ENCODE results near the gene ACAP3.

ACAP3 gene

GRCh38 chr1:1295154-1295923, 12.4 kb downstream of the ACAP3 start:
- Histone ChIP-seq H4K8ac (ENCODE audit: low read depth, low read length) (no peak overlapping the region), H2BK120ac (ENCODE audit: low read depth, low read length) (no peak overlapping the region), H3K23ac (ENCODE audit: low read depth, low read length, poor library complexity) (peak overlapping the region; percentile 73), H2BK5ac (ENCODE audit: low read length) (peak overlapping the region; percentile 13), H3K79me1 (ENCODE audit: low read depth, low read length) (peaks cover 4% of the 10 kb centered on the region), H3K4me2 (ENCODE audit: insufficient read depth, low read length, poor library complexity, severe bottlenecking) (no peak overlapping the region), H3K14ac (ENCODE audit: low read length) (no peak overlapping the region), H3K4me3 (ENCODE audit: low read length in 2 of 2) (no peak overlapping the region), H3K4me1 (ENCODE audit: control insufficient read depth in 2 of 2, insufficient read depth in 1 of 2, low read depth in 1 of 2, low read length in 2 of 2) (no peaks in the 10 kb centered on the region), H3K9me3 (replicated peaks in 1 of 2; ENCODE audit: control insufficient read depth in 2 of 2, insufficient read depth in 1 of 2, low read depth in 1 of 2, low read length in 2 of 2) (peaks cover 0 to 3% of the 10 kb centered on the region in 2 donors), H2AFZ (ENCODE audit: low read length) (no peak overlapping the region), H3K27ac (replicated peaks; ENCODE audit: low read length) (no peak overlapping the region), H3K27me3 (ENCODE audit: control insufficient read depth in 3 of 3, insufficient read depth in 3 of 3, low read depth in 1 of 3, low read length in 3 of 3) (no peaks in the 10 kb centered on the region), H2BK12ac (ENCODE audit: low read length) (no peak overlapping the region), H4K91ac (ENCODE audit: low read depth, low read length, poor library complexity) (no peak overlapping the region), H3K4ac (ENCODE audit: low read length) (no peak overlapping the region), H2BK15ac (ENCODE audit: low read length) (no peak overlapping the region), H2AK5ac (ENCODE audit: low read depth, low read length) (no peak overlapping the region), H3K9ac (ENCODE audit: low read depth, low read length, poor library complexity) (no peak overlapping the region), H3K18ac (ENCODE audit: low read length) (no peak overlapping the region), H3K36me3 (replicated peaks in 1 of 2; ENCODE audit: control insufficient read depth in 2 of 2, insufficient read depth in 2 of 2, low read length in 2 of 2) (peaks cover 3 to 31% of the 10 kb centered on the region in 2 donors)
- no CpG with 5 or more reads among the region's 35 CpGs for WGBS, 2 donors (ENCODE audit: extremely low coverage in 2 of 2, insufficient read length in 2 of 2, insufficient replicate concordance in 1 of 2)
- no peak for DNase-seq (ENCODE audit: low spot score)

DNA sequence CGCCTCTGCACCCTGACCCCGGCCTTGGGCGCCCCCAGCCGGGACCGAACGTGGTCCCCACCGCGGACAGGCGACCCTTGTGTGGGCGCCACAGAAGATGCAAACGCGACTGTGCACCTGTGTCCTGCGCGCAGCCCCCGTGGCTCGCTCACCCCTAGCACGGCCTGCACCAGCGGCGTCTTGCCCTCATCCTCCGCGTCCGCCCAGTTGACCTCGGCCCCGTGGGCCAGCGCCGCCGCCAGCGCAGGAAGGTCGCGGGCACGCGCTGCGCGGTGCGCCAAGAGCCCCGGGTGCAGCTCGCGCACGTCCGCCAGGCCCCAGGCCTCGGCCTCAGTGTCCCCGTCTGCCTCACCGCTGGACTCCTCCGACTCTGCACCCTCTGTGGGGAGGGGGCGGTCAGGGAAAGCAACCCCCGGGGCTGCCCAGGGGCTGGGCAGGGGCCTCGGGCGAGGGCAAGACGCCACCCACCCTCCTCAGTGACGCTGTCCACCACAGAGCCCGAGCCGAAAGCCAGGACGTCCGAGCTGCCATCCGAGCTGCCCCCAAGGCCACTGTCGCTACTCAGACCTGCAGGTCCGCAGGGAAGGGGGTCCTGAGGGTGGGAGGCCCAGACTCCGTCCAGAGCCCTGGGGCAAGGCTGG, 13.4 kb downstream of the ACAP3 start:
- Histone ChIP-seq H3K27me3 (ENCODE audit: control insufficient read depth in 3 of 3, insufficient read depth in 3 of 3, low read depth in 1 of 3, low read length in 3 of 3) (no peaks in the 10 kb centered on the region), H3K9me3 (replicated peaks in 1 of 2; ENCODE audit: control insufficient read depth in 2 of 2, insufficient read depth in 1 of 2, low read depth in 1 of 2, low read length in 2 of 2) (peaks cover 0 to 3% of the 10 kb centered on the region in 2 donors), H3K36me3 (replicated peaks in 1 of 2; ENCODE audit: control insufficient read depth in 2 of 2, insufficient read depth in 2 of 2, low read length in 2 of 2) (peaks cover 3 to 31% of the 10 kb centered on the region in 2 donors), H4K91ac (ENCODE audit: low read depth, low read length, poor library complexity) (no peak overlapping the region), H3K14ac (ENCODE audit: low read length) (no peak overlapping the region), H2BK5ac (ENCODE audit: low read length) (peak overlapping the region; percentile 24), H3K4ac (ENCODE audit: low read length) (no peak overlapping the region), H3K4me3 (ENCODE audit: low read length in 2 of 2) (no peak overlapping the region), H3K27ac (replicated peaks; ENCODE audit: low read length) (no peak overlapping the region), H2AFZ (ENCODE audit: low read length) (no peak overlapping the region), H2BK120ac (ENCODE audit: low read depth, low read length) (no peak overlapping the region), H2BK12ac (ENCODE audit: low read length) (no peak overlapping the region), H3K23ac (ENCODE audit: low read depth, low read length, poor library complexity) (peak overlapping the region; percentile 55), H3K4me2 (ENCODE audit: insufficient read depth, low read length, poor library complexity, severe bottlenecking) (no peak overlapping the region), H3K18ac (ENCODE audit: low read length) (peak overlapping the region; percentile 52), H4K8ac (ENCODE audit: low read depth, low read length) (no peak overlapping the region), H3K9ac (ENCODE audit: low read depth, low read length, poor library complexity) (no peak overlapping the region), H3K4me1 (ENCODE audit: control insufficient read depth in 2 of 2, insufficient read depth in 1 of 2, low read depth in 1 of 2, low read length in 2 of 2) (no peaks in the 10 kb centered on the region), H2BK15ac (ENCODE audit: low read length) (no peak overlapping the region), H3K79me1 (ENCODE audit: low read depth, low read length) (peaks cover 4% of the 10 kb centered on the region), H2AK5ac (ENCODE audit: low read depth, low read length) (peak overlapping the region; percentile 70)
- DNase-seq (ENCODE audit: low spot score) = no peak
- WGBS, 2 donors (ENCODE audit: extremely low coverage in 2 of 2, insufficient read length in 2 of 2, insufficient replicate concordance in 1 of 2) = no CpG with 5 or more reads among the region's 58 CpGs

- no CpG with 5 or more reads among the region's 94 CpGs for WGBS, 2 donors (ENCODE audit: extremely low coverage in 2 of 2, insufficient read length in 2 of 2, insufficient replicate concordance in 1 of 2)
- Histone ChIP-seq H3K4me2 (ENCODE audit: insufficient read depth, low read length, poor library complexity, severe bottlenecking) (peak overlapping the region; percentile 18), H3K9me3 (replicated peaks in 1 of 2; ENCODE audit: control insufficient read depth in 2 of 2, insufficient read depth in 1 of 2, low read depth in 1 of 2, low read length in 2 of 2) (peaks cover 0 to 3% of the 10 kb centered on the region in 2 donors), H4K8ac (ENCODE audit: low read depth, low read length) (no peak overlapping the region), H3K23ac (ENCODE audit: low read depth, low read length, poor library complexity) (peak overlapping the region; percentile 85), H3K36me3 (replicated peaks in 1 of 2; ENCODE audit: control insufficient read depth in 2 of 2, insufficient read depth in 2 of 2, low read length in 2 of 2) (peaks cover 3 to 31% of the 10 kb centered on the region in 2 donors), H3K4me1 (ENCODE audit: control insufficient read depth in 2 of 2, insufficient read depth in 1 of 2, low read depth in 1 of 2, low read length in 2 of 2) (no peaks in the 10 kb centered on the region), H2BK15ac (ENCODE audit: low read length) (no peak overlapping the region), H2BK5ac (ENCODE audit: low read length) (peak overlapping the region; percentile 24), H2AFZ (ENCODE audit: low read length) (no peak overlapping the region), H2BK12ac (ENCODE audit: low read length) (no peak overlapping the region), H3K4ac (ENCODE audit: low read length) (no peak overlapping the region), H3K14ac (ENCODE audit: low read length) (no peak overlapping the region), H3K9ac (ENCODE audit: low read depth, low read length, poor library complexity) (no peak overlapping the region), H3K4me3 (ENCODE audit: low read length in 2 of 2) (no peak overlapping the region), H3K27ac (replicated peaks; ENCODE audit: low read length) (no peak overlapping the region), H3K27me3 (ENCODE audit: control insufficient read depth in 3 of 3, insufficient read depth in 3 of 3, low read depth in 1 of 3, low read length in 3 of 3) (no peaks in the 10 kb centered on the region), H3K18ac (ENCODE audit: low read length) (no peak overlapping the region), H2AK5ac (ENCODE audit: low read depth, low read length) (peak overlapping the region; percentile 70), H3K79me1 (ENCODE audit: low read depth, low read length) (peaks cover 4% of the 10 kb centered on the region), H2BK120ac (ENCODE audit: low read depth, low read length) (no peak overlapping the region), H4K91ac (ENCODE audit: low read depth, low read length, poor library complexity) (no peak overlapping the region)
- DNase-seq (ENCODE audit: low spot score) = no peak
Observed at GRCh38 chr1:1293263-1294249, 14.2 kb downstream of the ACAP3 start.

Measured in neuronal stem cell (in vitro differentiated cells).